HepG2 (cell line): Measurements from ENCODE around the gene GZF1. TPM values are rescaled to one million over a fixed set of nuclear protein-coding genes. Genes with fewer than 3 reads are reported as not detected.

Experiments used
- ATAC-seq: fragments of 200-7000 bp; cut with Tn5 transposase; 3 replicates; pipeline ENCODE4 v1.9.1; 2020; ENCODE audit warnings: mild to moderate bottlenecking, moderate library complexity
- BruUV-seq: library from RNA; stranded (reverse); fragments of 400-500 nt; replicated peaks from 2 replicates; lab custom pipeline; 2021; lab: Mats Ljungman, UMichigan
- CTCF ChIA-PET: fragments of 300-600 bp; formaldehyde crosslinking; extraction: SDS; loops from one replicate; lab custom pipeline; 2021; ENCODE audit warnings: low total read pairs, inconsistent platforms, low intra/inter-chr PET ratio; lab: Yijun Ruan, JAX
- POLR2A ChIA-PET: fragments of 350-600 bp; sonication (Branson Sonifier 250); formaldehyde crosslinking; loops from one replicate; lab custom pipeline; 2020; ENCODE audit warnings: antibody characterized with exemption, inconsistent platforms; lab: Yijun Ruan, JAX
- DNase-seq: peaks from one replicate; pipeline ENCODE4 v3.0.0-alpha.2; 2015; ENCODE audit warnings: low spot score
- FAIRE-seq: peaks from 3 replicates; lab custom pipeline; 2011; peaks lifted over from hg19 to GRCh38; lab: Jason Lieb, UNC
- H2AFZ ChIP-seq: one replicate; pipeline ENCODE4 v1.6.1; 2011; ENCODE audit warnings: low read length, inconsistent platforms
- H3K27ac ChIP-seq: fragments of 300-600 bp; 3 replicates; pipeline ENCODE4 v1.8.0; 2011; ENCODE audit warnings: mixed run types, mild to moderate bottlenecking, mixed read lengths, low read length, inconsistent platforms; ENCODE audit not compliant: insufficient read depth; ENCODE audit errors: extremely low read length
- H3K27me3 ChIP-seq, 2 experiments: fragments of 200-600 bp in 1 of 2; 2 replicates in 1 of 2; 3 replicates in 1 of 2; pipeline versions ENCODE4 v1.6.0 to v1.8.0; 2011; ENCODE audit warnings: low read length in 2 of 2, mild to moderate bottlenecking in 2 of 2, moderate library complexity in 2 of 2, inconsistent platforms in 1 of 2; ENCODE audit not compliant: insufficient read depth in 2 of 2, control insufficient read depth in 1 of 2
- H3K36me3 ChIP-seq, 2 experiments: fragments of 200-600 bp in 1 of 2; replicated peaks in 1 of 2; 2 replicates in 1 of 2; 3 replicates in 1 of 2; pipeline versions ENCODE4 v1.5.1 to v1.8.0; 2011; ENCODE audit warnings: low read length in 2 of 2, inconsistent platforms in 1 of 2; ENCODE audit not compliant: insufficient read depth in 2 of 2, control insufficient read depth in 1 of 2
- H3K4me1 ChIP-seq: 2 replicates; pipeline ENCODE4 v1.5.1; 2012; ENCODE audit warnings: low read length, inconsistent platforms; ENCODE audit not compliant: insufficient read depth
- H3K4me2 ChIP-seq: 2 replicates; pipeline ENCODE4 v1.6.0; 2011; ENCODE audit warnings: low read depth, low read length, inconsistent platforms
- H3K4me3 ChIP-seq, 3 experiments: fragments of 200-600 bp in 1 of 3; sonication (generic), shearing (Covaris generic) in 1 of 3; replicated peaks in 1 of 3; 2 replicates each; pipeline ENCODE4 v1.5.1; 2011 to 2016; ENCODE audit warnings: low read length in 3 of 3, inconsistent platforms in 2 of 3, low read depth in 2 of 3, mild to moderate bottlenecking in 2 of 3, control low read depth in 1 of 3, mixed read lengths in 1 of 3; ENCODE audit not compliant: insufficient read depth in 1 of 3
- H3K79me2 ChIP-seq: one replicate; pipeline ENCODE4 v1.6.1; 2011; ENCODE audit warnings: low read length, inconsistent platforms; ENCODE audit not compliant: insufficient read depth
- H3K9ac ChIP-seq: 2 replicates; pipeline ENCODE4 v1.6.0; 2011; ENCODE audit warnings: mild to moderate bottlenecking, low read depth, low read length, inconsistent platforms; ENCODE audit not compliant: insufficient read depth
- H3K9me3 ChIP-seq: 2 replicates; pipeline ENCODE4 v1.5.1; 2012; ENCODE audit warnings: mild to moderate bottlenecking, low read length
- H4K20me1 ChIP-seq: 2 replicates; pipeline ENCODE4 v1.6.0; 2011; ENCODE audit warnings: inconsistent platforms, mild to moderate bottlenecking, low read length, moderate library complexity; ENCODE audit not compliant: insufficient read depth
- ELF1 ChIP-seq: sonication (generic); formaldehyde crosslinking; IDR thresholded peaks from 2 replicates; pipeline ENCODE4 v1.4.0; 2020; ENCODE audit warnings: missing genetic modification reagents
- HMGA1 ChIP-seq: sonication (generic); formaldehyde crosslinking; conservative IDR thresholded peaks from 2 replicates; pipeline ENCODE4 v1.4.0; 2020; ENCODE audit warnings: missing genetic modification reagents
- HOXA5 ChIP-seq: sonication (generic); formaldehyde crosslinking; IDR thresholded peaks from 2 replicates; pipeline ENCODE4 v1.4.0; 2020; ENCODE audit warnings: missing genetic modification reagents
- MIER3 ChIP-seq: IDR thresholded peaks from 2 replicates; pipeline ENCODE4 v1.6.1; 2016; ENCODE audit warnings: missing compliant biosample characterization, borderline replicate concordance
- SNRNP70 ChIP-seq: fragments of 200-400 bp; formaldehyde crosslinking; IDR thresholded peaks from 2 replicates; pipeline ENCODE4 v1.6.1; 2017; ENCODE audit warnings: mild to moderate bottlenecking, low read depth, low read length, moderate library complexity
- STAG1 ChIP-seq: sonication (generic); formaldehyde crosslinking; IDR thresholded peaks from 2 replicates; pipeline ENCODE4 v1.4.0; 2020; ENCODE audit warnings: missing genetic modification reagents
- TP53 ChIP-seq: sonication (generic); formaldehyde crosslinking; conservative IDR thresholded peaks from 2 replicates; pipeline ENCODE4 v1.4.0; 2020; ENCODE audit warnings: missing genetic modification reagents
- ZBTB20 ChIP-seq: sonication (generic); formaldehyde crosslinking; IDR thresholded peaks from 2 replicates; pipeline ENCODE4 v1.8.1; 2023; ENCODE audit warnings: missing genetic modification reagents, low read depth, mild to moderate bottlenecking, borderline replicate concordance
- ZFP90 ChIP-seq: sonication (generic); formaldehyde crosslinking; IDR thresholded peaks from 2 replicates; pipeline ENCODE4 v1.8.0; 2022; ENCODE audit warnings: missing genetic modification reagents, mild to moderate bottlenecking, inconsistent platforms, borderline replicate concordance
- ZNF205 ChIP-seq: IDR thresholded peaks from 2 replicates; pipeline ENCODE4 v1.6.1; 2018; ENCODE audit warnings: missing biosample characterization, missing genetic modification reagents
- ZNF256 ChIP-seq: sonication (generic); formaldehyde crosslinking; conservative IDR thresholded peaks from 2 replicates; pipeline ENCODE4 v1.4.0; 2020; ENCODE audit warnings: missing genetic modification reagents
- WGBS: methylation state at CpG from one replicate; pipeline ENCODE4 v1.1.6; 2017; ENCODE audit warnings: low lambda C conversion rate; 5-methylcytosine and 5-hydroxymethylcytosine counted together
- in situ Hi-C: cut with HindIII; loops from 2 replicates; pipeline ENCODE4 v1.10.0; 2017; ENCODE audit warnings: low pct_unique_long_range_greater_than_20kb; ENCODE audit not compliant: extremely low pct_ligation_motif_present
- intact Hi-C: fragments of 100-400 bp; cut with micrococcal nuclease; formaldehyde crosslinking; loops from one replicate; pipeline ENCODE4 v1.10.0; 2022; ENCODE audit not compliant: unreplicated experiment
- polyA plus RNA-seq, 8 experiments: library from polyadenylated mRNA; depleted of rRNA in 3 of 8; stranded (reverse) in 7 of 8; unstranded in 1 of 8; fragments of >200 nt; fragmentation: Illumina TruSeq in 4 of 8; extraction: Trizol in 4 of 8; gene quantifications; 2 replicates each; pipeline versions ENCODE4 v1.2.1 to v1.2.3, GENCODE V29; 2011 to 2016; ENCODE audit warnings: low read depth in 4 of 8, missing spikeins in 1 of 8, mixed read lengths in 1 of 8; ENCODE audit not compliant: insufficient read depth in 1 of 8
- total RNA-seq, 5 experiments: library from RNA; depleted of rRNA; stranded (reverse); fragments of >200 nt; fragmentation: Illumina TruSeq; extraction: Trizol; gene quantifications; 2 replicates each; pipeline ENCODE4 v1.2.3, GENCODE V29; 2016; ENCODE audit warnings: low read depth in 1 of 5
- TF ChIP-seq, protein P1 (sequence below): sonication (generic); formaldehyde crosslinking; IDR thresholded peaks from 2 replicates; pipeline ENCODE4 v1.8.0; 2022; ENCODE audit warnings: missing genetic modification reagents, mild to moderate bottlenecking, moderate library complexity, borderline replicate concordance

The GZF1 gene
- total and polyA plus RNA-seq, 2 of the 13 experiments (the other 11 are each of a cell fraction or from before 2014, with no cell fraction given), result 16.9 to 26.0 TPM

DNA sequence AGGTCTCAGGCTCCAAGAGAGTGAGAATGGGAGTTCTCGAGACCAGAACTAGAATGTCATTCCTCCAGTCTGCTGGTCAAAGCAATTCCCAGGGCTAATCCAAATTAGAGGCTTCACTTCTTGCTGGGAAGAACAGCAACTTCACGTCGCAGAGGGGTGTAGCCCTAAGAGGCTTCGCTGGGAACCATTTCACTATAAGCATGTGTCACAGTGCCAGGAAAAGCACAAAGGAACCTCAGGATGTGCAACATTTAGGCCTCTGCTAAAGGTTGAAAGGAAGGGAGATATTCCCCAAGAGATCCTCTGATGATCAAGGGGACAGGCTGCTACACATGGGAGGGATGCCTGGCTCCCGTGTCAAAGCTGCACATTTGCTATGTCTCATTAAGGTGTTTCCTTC, 47.3 kb upstream of the GZF1 start (continued):
- TF ChIP-seq HOXA5 (CRISPR knock-in tag), result no peak

DNA sequence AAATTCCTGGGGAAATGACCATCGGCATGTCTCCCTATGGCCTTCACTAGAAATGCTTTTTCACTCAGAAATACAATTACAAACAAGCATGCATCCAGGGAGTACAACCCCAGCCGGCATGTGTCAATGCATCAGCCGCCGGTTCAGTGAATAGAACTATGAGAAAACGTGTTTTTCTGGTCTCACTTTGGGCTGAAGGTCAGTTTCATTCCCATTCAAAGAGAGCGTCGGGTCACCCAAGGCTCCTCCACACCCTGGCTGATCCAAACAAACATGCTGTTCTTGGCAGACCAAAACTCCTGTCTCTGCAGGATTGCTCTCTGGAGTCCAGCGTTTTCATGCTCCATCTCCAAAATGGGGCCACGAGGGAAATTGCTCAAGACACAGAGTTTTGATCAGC, 46.9 kb upstream of the GZF1 start:
- H3K4me2 ChIP-seq, result no peak overlapping the region

More for the DNA sequence above, 46.9 kb upstream of the GZF1 start:
- no peak for TF ChIP-seq ZNF256 (CRISPR knock-in tag)
- no peak for TF ChIP-seq MIER3 (CRISPR knock-in tag)
- TF ChIP-seq ELF1 (CRISPR knock-in tag), result no peak
- TF ChIP-seq HMGA1 (CRISPR knock-in tag), result no peak
- TF ChIP-seq SNRNP70, result no peak
- no peak for TF ChIP-seq ZNF205 (CRISPR knock-in tag)
- TF ChIP-seq, protein P1, sequence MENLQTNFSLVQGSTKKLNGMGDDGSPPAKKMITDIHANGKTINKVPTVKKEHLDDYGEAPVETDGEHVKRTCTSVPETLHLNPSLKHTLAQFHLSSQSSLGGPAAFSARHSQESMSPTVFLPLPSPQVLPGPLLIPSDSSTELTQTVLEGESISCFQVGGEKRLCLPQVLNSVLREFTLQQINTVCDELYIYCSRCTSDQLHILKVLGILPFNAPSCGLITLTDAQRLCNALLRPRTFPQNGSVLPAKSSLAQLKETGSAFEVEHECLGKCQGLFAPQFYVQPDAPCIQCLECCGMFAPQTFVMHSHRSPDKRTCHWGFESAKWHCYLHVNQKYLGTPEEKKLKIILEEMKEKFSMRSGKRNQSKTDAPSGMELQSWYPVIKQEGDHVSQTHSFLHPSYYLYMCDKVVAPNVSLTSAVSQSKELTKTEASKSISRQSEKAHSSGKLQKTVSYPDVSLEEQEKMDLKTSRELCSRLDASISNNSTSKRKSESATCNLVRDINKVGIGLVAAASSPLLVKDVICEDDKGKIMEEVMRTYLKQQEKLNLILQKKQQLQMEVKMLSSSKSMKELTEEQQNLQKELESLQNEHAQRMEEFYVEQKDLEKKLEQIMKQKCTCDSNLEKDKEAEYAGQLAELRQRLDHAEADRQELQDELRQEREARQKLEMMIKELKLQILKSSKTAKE (CRISPR knock-in tag), result no peak
- TF ChIP-seq STAG1 (CRISPR knock-in tag), result no peak
- no peak for TF ChIP-seq ZBTB20 (CRISPR knock-in tag)
- no peak for TF ChIP-seq TP53
- TF ChIP-seq ZFP90 (CRISPR knock-in tag), result no peak
- Histone ChIP-seq H3K27me3 (0 out of 5 replicates have a peak, but pooled peaks cover 0 to 3% of the 10 kb centered on the region in 2 experiments), H3K9me3 (no peaks in the 10 kb centered on the region), H2AFZ (no peak overlapping the region), H3K36me3 (no peaks in the 10 kb centered on the region), H3K4me3 (no peak overlapping the region), H3K79me2 (no peaks in the 10 kb centered on the region), H4K20me1 (no peaks in the 10 kb centered on the region), H3K4me1 (no peaks in the 10 kb centered on the region), H3K9ac (no peak overlapping the region), H3K27ac (no peak overlapping the region)
- POLR2A ChIA-PET, result no interaction called here
- intact Hi-C loops, result no loop called here
- DNase-seq, result no peak
- CTCF ChIA-PET, result no interaction called here
- FAIRE-seq, result no peak
- WGBS, result 38% methylated on average over 9 of the region's 9 CpGs
- no TSS peak for BruUV-seq
- ATAC-seq, result no peak
- in situ Hi-C loops, result no loop called here
